HT-29 (cell line): Measurements from ENCODE around the gene SDHAF3. TPM values are rescaled to one million over a fixed set of nuclear protein-coding genes. Genes with fewer than 3 reads are reported as not detected.
"Not testable (repeated sequence)": the region's sequence is repeated elsewhere in the genome, so short reads cannot be mapped to it uniquely, and the experiment has no call there.

ENCODE experiments used
- DNase-seq: peaks from one replicate; pipeline ENCODE4 v3.0.0-alpha.2; 2015; ENCODE audit warnings: low spot score
- total RNA-seq: library from RNA; depleted of rRNA; stranded (reverse); fragments of >200 nt; shearing (Covaris generic); gene quantifications from 2 replicates; pipeline ENCODE4 v1.2.3, GENCODE V29; 2014; rRNA removed

SDHAF3 gene
- 8.3 and 13.1 TPM in 2 replicates for total RNA-seq

DNA sequence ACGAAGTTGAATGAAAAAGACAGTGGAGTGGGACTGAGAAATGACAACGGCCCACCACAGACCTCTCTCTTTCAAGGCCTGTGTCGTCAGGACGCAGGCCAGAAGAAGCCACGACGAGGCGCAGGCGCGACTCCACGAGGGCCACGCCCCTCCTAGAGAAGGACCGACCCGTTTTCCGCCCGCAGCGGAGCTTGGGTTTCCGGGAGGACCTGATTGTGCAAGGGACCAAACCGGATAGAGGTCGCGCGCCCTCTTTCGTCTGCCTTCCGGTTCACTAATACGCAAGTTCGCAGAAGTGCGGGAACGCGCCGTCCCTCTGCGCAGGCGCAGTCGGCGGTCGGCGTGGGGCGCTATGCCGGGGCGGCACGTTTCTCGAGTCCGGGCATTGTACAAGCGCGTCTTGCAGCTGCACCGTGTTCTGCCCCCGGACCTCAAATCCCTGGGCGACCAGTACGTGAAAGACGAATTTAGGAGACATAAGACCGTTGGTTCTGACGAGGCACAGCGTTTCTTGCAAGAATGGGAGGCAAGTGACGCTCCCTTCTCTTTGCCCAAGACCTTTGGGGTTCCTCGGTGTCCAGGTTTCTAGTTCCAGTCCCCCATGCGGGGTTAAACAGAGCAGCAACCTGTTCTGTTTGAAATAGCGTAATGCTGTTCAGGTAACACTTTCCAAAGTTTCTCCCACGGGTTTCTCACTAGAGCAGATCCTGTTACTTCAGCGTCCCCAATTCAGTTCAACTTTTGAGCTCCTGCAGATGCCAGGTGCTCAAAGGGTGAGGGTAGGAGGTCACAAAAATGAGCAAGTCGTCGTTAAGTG is at the start of gene SDHAF3:
TSS of gene SDHAF3 (plus strand) at position 327 of the 817 bp plus-strand sequence. CDS start at position 353, 26 bp downstream.
- DNase-seq, result peak; percentile 99

DNA sequence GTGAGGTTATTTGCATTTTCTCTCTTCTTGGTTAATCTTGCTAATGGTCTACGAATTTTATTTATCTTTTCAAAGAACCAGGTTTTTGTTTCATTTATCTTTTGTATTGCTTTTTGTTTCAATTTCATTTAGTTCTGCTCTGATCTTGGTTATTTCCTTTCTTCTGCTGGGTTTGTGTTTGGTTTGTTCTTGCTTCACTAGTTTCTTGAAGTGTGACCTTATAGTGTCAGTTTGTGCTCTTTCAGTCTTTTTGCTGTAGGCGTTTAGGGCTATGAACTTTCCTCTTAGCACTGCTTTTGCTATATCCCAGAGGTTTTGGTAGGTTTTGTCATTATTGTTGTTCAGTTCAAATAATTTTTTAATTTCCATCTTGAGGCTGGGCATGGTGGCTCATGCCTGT is 45.5 kb upstream of the SDHAF3 start:
- not testable (repeated sequence) for DNase-seq

DNA sequence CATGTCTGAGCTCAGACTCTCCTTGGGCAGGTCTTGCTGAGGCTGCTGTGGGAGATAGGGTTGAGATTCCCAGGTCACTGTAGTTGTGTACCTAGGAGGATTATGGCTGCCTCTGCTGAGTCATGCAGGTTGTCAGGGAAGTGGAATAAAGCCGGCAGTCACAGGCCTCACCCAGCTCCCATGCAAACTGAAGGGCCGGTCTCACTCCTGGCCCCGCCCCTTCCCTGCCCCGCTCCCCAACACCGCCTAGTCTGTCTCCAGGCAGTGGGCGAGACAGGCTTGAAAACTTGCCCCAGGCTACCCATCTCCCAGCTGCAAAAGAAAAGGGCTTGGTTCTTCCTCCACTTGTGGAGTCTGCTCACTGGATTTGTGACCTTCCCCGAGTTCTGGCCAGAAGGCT is 41.6 kb upstream of the SDHAF3 start:
- DNase-seq, result peak; percentile 48

- no peak for DNase-seq
Observed at GRCh38 chr7:97078023-97078969, 39.2 kb upstream of the SDHAF3 start.

- DNase-seq, result no peak
Observed at GRCh38 chr7:97079300-97079699, 38.2 kb upstream of the SDHAF3 start.

DNA sequence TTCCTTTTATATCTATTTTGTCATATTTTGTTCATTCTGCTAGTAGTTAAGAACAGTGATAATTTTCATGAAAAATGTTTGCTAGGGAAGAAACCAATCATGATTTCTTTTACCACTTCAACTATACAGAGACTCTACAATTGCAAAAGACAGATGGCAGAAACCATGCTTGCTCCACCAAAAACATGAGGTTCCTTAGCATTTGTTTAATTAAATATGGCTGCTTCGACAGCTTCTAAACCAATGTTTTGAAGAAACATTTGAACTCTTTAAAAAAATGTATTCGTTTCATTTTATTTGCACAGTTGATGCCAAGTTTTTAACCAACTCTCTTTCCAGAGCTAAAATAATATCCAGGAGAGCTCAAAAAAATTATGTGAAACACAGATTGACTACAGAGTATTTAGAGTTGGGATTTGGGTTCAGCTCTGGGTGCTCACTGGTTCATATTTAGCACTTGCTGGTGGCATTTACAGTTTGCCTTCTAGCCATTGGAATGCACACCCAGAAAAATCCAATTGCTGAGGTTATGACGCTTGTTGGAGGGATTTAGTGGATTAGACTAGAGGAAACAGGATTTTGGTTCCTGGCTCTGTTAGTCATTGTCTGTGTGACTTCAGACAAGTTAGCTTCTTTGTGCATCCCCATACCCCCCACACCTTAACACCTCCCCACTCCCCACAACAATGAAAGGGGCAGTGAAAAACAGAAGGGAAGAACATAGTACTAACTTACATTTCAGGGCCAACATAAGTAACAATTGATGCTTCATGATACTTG is 35.8 kb upstream of the SDHAF3 start:
- no peak for DNase-seq

DNA sequence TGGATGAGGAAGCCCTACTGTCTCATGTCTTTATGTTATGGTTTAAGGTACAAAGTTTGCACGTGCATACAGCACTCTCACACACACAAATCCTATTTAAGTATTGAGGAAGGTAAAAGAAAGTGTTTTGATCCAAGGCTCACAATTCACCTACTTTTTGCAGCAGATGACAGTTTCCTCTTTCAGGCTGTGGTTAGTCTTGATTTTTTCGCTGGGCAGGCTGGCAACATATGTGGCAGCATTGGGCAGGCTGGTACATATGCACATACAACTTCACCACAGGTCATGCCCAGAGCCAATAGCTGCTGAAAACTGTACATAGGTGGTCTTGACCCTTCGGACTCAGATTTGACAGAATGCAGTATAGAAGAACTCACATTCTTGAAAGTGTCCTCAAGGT is 29.1 kb upstream of the SDHAF3 start:
- no peak for DNase-seq

DNA sequence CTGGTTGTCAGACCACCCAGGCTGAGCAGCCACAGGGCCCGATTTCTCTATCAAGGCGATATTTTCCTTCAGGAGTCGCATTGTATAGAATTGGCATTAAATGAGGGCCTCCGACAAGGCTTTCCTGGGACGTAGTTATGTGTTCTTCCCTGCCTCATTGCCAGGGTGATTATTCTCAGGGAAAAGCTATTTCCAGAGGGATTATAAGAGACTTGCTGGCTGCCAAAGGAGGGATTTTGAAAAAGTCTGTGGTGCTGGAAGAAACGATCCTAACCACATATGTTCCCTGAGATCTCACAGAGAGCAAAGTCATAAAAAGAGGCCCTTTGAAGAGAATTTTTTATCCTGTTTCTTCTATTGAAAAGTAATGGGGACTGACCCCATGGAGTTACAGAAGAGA is 27.7 kb upstream of the SDHAF3 start:
- no peak for DNase-seq

DNA sequence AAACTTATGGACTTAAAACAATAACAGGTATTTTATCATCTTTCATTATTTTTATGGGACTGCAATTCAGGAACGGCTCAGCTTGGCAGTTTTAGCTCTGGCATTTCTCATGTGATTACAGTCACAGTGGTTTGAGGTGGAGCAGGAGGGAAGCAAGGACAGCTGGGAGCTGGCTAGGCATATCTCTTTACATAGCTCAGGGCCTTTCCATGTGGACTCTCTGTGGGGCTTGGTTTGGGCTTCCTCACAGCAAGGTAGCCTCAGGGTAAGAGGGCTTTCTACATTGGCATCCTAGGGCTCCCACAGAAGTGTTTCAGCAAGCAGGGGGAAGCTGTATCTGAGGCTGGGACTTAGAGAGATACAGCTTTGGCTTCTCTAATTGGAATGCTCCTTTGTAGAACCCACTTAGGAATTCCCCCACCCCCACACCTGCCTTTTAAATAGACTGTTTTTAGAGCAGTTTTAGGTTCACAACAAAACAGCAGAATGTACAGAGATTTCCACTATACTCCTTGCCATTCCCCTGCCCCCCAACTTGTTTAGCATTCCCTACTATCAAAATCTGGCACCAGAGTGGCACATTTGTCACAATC is 26.6 kb upstream of the SDHAF3 start:
- no peak for DNase-seq

DNA sequence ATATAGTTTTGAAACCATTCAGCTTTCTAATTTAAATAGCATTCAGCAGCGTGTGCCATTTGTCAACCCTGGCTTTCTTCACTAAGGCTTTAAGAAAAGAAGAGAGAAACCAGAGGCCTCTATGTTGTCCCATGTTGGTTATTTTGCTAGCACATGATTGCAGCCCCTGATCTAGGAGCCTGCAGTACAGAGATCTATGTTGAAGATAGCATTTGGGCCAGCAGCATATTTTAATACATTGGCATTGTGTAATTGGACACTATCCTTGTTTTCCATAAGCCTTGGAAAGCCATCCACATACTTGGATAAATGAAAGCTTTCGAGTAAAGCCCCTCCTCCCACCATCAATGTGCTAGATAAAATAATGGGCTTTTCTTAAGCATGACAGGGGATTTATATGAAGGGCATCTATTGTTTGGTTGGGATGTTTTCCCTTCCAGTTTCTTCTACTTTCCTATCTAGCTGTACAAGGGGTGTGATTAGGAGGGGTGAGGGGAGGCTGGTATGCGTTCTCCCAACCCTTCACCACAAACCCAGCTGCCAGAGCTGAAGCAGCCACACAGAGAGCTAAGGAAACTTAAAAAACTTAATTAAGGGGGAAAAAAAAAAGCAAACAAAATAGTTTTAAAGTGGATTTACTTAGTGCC is 23.1 kb upstream of the SDHAF3 start:
- no peak for DNase-seq

- no peak for DNase-seq
Observed at GRCh38 chr7:97096037-97096436, 21.5 kb upstream of the SDHAF3 start.

GRCh38 chr7:97096661-97097060 is 20.8 kb upstream of the SDHAF3 start:
- peak; percentile 8 for DNase-seq

GRCh38 chr7:97104719-97105238 is 12.7 kb upstream of the SDHAF3 start:
- peak; percentile 90 for DNase-seq

GRCh38 chr7:97107192-97107800 is 10.2 kb upstream of the SDHAF3 start:
- DNase-seq, result no peak

- no peak for DNase-seq
Observed at GRCh38 chr7:97116308-97116707, 1.2 kb upstream of the SDHAF3 start.

- no peak for DNase-seq
Observed at GRCh38 chr7:97117035-97117371, 495 bp upstream of the SDHAF3 start.

DNA sequence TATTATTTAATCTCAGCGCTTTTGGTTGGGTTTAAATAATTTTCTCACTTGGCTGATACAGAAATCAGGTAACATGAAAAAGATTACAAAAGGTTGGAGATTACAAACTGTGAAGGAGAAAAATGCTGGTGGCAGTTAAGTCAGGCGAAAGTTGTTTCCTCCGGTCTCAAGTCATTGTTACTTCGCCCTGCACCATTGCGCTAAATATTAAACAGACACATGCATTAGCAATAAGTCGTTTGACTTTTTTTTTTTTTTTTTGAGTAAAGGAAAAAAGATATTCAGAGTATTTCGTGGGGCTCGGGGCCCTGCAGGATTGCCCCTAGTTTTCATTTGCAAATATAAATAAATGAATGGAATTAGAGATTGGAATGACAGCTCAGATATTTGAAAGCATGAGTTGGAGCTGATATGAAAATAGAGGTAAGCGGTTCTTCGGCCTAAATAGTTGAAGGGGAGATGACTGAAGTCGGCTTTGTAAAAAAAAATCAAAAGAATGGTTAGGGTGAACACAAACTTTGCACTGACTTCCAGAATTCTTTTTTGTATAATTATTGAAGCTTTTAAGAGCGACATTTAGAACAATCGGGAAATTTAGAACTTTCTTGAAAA is 914 bp downstream of the SDHAF3 start:
- no peak for DNase-seq

DNA sequence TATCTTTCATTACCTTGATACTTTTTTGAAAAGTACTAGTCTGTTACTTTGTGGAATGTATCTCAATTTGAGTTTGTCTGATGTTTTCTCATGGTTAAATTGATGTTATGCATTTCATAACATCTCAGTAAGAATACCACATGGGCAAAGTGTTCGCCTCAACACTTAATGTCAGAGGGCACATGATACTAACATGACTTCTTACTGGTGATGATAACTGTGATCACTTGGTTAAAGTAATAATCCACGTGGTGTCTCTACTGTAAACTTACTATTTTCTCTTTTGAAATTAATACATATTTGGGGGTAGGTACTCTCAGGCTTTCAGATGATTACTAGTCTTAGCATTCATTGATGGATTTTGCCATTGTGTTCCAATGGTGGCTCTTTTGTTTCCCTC is 2.2 kb downstream of the SDHAF3 start:
- no peak for DNase-seq

DNA sequence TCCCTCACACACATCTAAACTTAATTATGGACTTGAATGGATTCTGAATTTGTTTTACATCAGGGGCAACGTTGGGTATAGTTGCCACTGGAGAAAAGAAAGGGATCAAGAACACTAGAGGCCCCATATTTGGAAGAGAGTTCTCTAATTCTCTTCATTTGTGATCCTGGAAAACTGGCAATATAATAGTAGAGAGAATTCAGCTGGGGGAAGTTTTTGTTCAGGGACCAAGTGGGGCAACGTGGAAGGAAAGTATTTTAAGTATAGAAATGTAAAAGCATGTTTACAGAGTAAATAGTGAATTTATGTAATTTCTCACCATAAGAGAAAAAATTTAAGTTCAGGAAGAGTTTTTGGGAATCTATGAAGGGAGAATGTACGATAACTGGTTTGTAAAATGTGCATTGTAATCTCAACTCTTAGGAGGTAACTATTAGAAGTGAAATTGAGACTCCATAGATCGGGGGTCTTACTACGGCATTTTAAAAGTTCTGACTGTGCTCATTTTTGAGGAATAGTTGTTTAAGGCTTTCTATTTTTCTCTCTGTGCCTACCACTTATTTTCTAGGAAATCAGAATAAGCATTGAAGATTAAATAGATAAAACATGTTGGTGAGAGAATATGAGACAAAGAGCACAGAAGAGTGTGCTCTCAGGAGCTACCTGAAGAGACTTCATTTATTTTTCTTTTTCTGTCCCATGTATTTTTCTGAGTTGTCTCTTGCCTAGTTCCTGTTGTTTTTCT is 3.4 kb downstream of the SDHAF3 start:
- DNase-seq, result no peak
